ENCODE results near the gene WDR89. TPM values are rescaled to one million over a fixed set of nuclear protein-coding genes. Genes with fewer than 3 reads are reported as not detected.

The WDR89 gene
- total RNA-seq, 1 experiment from 2014 or later: 23.6 TPM

- Histone ChIP-seq H3K27me3 (replicated peaks; ENCODE audit: insufficient read depth, low read depth, low read length, poor library complexity) (no peaks in the 10 kb centered on the region), H3K27ac (ENCODE audit: low read depth, low read length, poor library complexity, severe bottlenecking) (no peak overlapping the region), H3K9me3 (ENCODE audit: low read depth, low read length, poor library complexity, severe bottlenecking) (no peaks in the 10 kb centered on the region), H3K4me3 (ENCODE audit: low read depth, low read length, poor library complexity, severe bottlenecking) (no peak overlapping the region), H3K36me3 (ENCODE audit: insufficient read depth, low read length, poor library complexity, severe bottlenecking) (no peaks in the 10 kb centered on the region), H3K4me1 (ENCODE audit: insufficient read depth, low read length, poor library complexity, severe bottlenecking) (no peaks in the 10 kb centered on the region)
- ChIA-PET CTCF (no interaction called here), POLR2A (ENCODE audit: low non-redundant PET) (no interaction called here)
- intact Hi-C loops (cut with micrococcal nuclease; ENCODE audit: unreplicated experiment): no loop called here
- DNase-seq (ENCODE audit: low spot score): peak; percentile 43
- no peak for TF ChIP-seq EZH2 (IDR thresholded peaks at IDR 0.05; ENCODE audit: borderline replicate concordance, low read depth, low read length, poor library complexity, severe bottlenecking)
- no TSS peak for BruUV-seq (replicated peaks)
Observed at GRCh38 chr14:63677891-63678379, 36.3 kb upstream of the WDR89 start.

- Histone ChIP-seq H3K27ac (ENCODE audit: low read depth, low read length, poor library complexity, severe bottlenecking) (no peak overlapping the region), H3K4me3 (ENCODE audit: low read depth, low read length, poor library complexity, severe bottlenecking) (no peak overlapping the region), H3K27me3 (replicated peaks; ENCODE audit: insufficient read depth, low read depth, low read length, poor library complexity) (no peaks in the 10 kb centered on the region), H3K9me3 (ENCODE audit: low read depth, low read length, poor library complexity, severe bottlenecking) (no peaks in the 10 kb centered on the region), H3K4me1 (ENCODE audit: insufficient read depth, low read length, poor library complexity, severe bottlenecking) (no peaks in the 10 kb centered on the region), H3K36me3 (ENCODE audit: insufficient read depth, low read length, poor library complexity, severe bottlenecking) (no peaks in the 10 kb centered on the region)
- POLR2A ChIA-PET (ENCODE audit: low non-redundant PET): no interaction called here
- no TSS peak for BruUV-seq (replicated peaks)
- DNase-seq (ENCODE audit: low spot score): no peak
- CTCF ChIA-PET: no interaction called here
- intact Hi-C loops (cut with micrococcal nuclease; ENCODE audit: unreplicated experiment): no loop called here
- TF ChIP-seq CTCF (conservative IDR thresholded peaks at IDR 0.05; ENCODE audit: low read depth, low read length) (no peak), EZH2 (IDR thresholded peaks at IDR 0.05; ENCODE audit: borderline replicate concordance, low read depth, low read length, poor library complexity, severe bottlenecking) (no peak)
Observed at GRCh38 chr14:63676615-63677014, 34.9 kb upstream of the WDR89 start.

- Histone ChIP-seq H3K27ac (ENCODE audit: low read depth, low read length, poor library complexity, severe bottlenecking) (no peak overlapping the region), H3K4me3 (ENCODE audit: low read depth, low read length, poor library complexity, severe bottlenecking) (no peak overlapping the region), H3K36me3 (ENCODE audit: insufficient read depth, low read length, poor library complexity, severe bottlenecking) (no peaks in the 10 kb centered on the region), H3K9me3 (ENCODE audit: low read depth, low read length, poor library complexity, severe bottlenecking) (no peaks in the 10 kb centered on the region), H3K27me3 (replicated peaks; ENCODE audit: insufficient read depth, low read depth, low read length, poor library complexity) (no peaks in the 10 kb centered on the region), H3K4me1 (ENCODE audit: insufficient read depth, low read length, poor library complexity, severe bottlenecking) (no peaks in the 10 kb centered on the region)
- no peak for DNase-seq (ENCODE audit: low spot score)
- no TSS peak for BruUV-seq (replicated peaks)
- TF ChIP-seq CTCF (conservative IDR thresholded peaks at IDR 0.05; ENCODE audit: low read depth, low read length): no peak
- TF ChIP-seq EZH2 (IDR thresholded peaks at IDR 0.05; ENCODE audit: borderline replicate concordance, low read depth, low read length, poor library complexity, severe bottlenecking): no peak
- ChIA-PET CTCF (no interaction called here), POLR2A (ENCODE audit: low non-redundant PET) (no interaction called here)
- intact Hi-C loops (cut with micrococcal nuclease; ENCODE audit: unreplicated experiment): no loop called here
Observed at GRCh38 chr14:63673886-63674497, 32.3 kb upstream of the WDR89 start.

GRCh38 chr14:63673255-63673654 is 31.6 kb upstream of the WDR89 start:
- Histone ChIP-seq H3K4me1 (ENCODE audit: insufficient read depth, low read length, poor library complexity, severe bottlenecking) (no peaks in the 10 kb centered on the region), H3K27me3 (replicated peaks; ENCODE audit: insufficient read depth, low read depth, low read length, poor library complexity) (no peaks in the 10 kb centered on the region), H3K36me3 (ENCODE audit: insufficient read depth, low read length, poor library complexity, severe bottlenecking) (no peaks in the 10 kb centered on the region), H3K9me3 (ENCODE audit: low read depth, low read length, poor library complexity, severe bottlenecking) (no peaks in the 10 kb centered on the region), H3K27ac (ENCODE audit: low read depth, low read length, poor library complexity, severe bottlenecking) (no peak overlapping the region), H3K4me3 (ENCODE audit: low read depth, low read length, poor library complexity, severe bottlenecking) (no peak overlapping the region)
- no TSS peak for BruUV-seq (replicated peaks)
- no peak for TF ChIP-seq EZH2 (IDR thresholded peaks at IDR 0.05; ENCODE audit: borderline replicate concordance, low read depth, low read length, poor library complexity, severe bottlenecking)
- TF ChIP-seq CTCF (conservative IDR thresholded peaks at IDR 0.05; ENCODE audit: low read depth, low read length): no peak
- ChIA-PET POLR2A (ENCODE audit: low non-redundant PET) (no interaction called here), CTCF (no interaction called here)
- DNase-seq (ENCODE audit: low spot score): no peak
- intact Hi-C loops (cut with micrococcal nuclease; ENCODE audit: unreplicated experiment): no loop called here

Measured in A673 (cell line).